Activated CD4-positive, alpha-beta T cell treated with anti-CD3 and anti-CD28 coated beads, Interleukin-2, amount 10 ng/mL, durations not matched to agents 24 days and 14 days (primary cell): ENCODE measurements around the gene PPP4R3A. TPM values are rescaled to one million over a fixed set of nuclear protein-coding genes. Genes with fewer than 3 reads are reported as not detected.
A peak's percentile ranks its signal among the peaks of the same experiment; 100 is the strongest.
"Not testable (repeated sequence)": the region's sequence is repeated elsewhere in the genome, so short reads cannot be mapped to it uniquely, and the experiment has no call there.

ENCODE experiments used
- DNase-seq: peaks from one replicate; pipeline ENCODE4 v3.0.0; 2022
- H3K27ac Mint-ChIP-seq: one replicate; pipeline ENCODE4 v1.8.0; 2022; ENCODE audit warnings: mild to moderate bottlenecking, mixed read lengths
- H3K27me3 Mint-ChIP-seq: one replicate; pipeline ENCODE4 v1.8.0; 2022; ENCODE audit warnings: mixed read lengths
- H3K36me3 Mint-ChIP-seq: one replicate; pipeline ENCODE4 v1.8.0; 2022; ENCODE audit warnings: low read depth, mild to moderate bottlenecking, mixed read lengths
- H3K4me1 Mint-ChIP-seq: one replicate; pipeline ENCODE4 v1.8.0; 2021; ENCODE audit warnings: mixed read lengths
- H3K4me3 Mint-ChIP-seq: one replicate; pipeline ENCODE4 v1.8.0; 2022; ENCODE audit warnings: mild to moderate bottlenecking, moderate library complexity, mixed read lengths
- H3K9me3 Mint-ChIP-seq: one replicate; pipeline ENCODE4 v1.8.0; 2021; ENCODE audit warnings: mixed read lengths
- intact Hi-C: fragments of 100-400 bp; cut with micrococcal nuclease; formaldehyde crosslinking; loops from one replicate; pipeline ENCODE4 v1.15.1; 2023
- total RNA-seq: library from RNA; stranded (reverse); gene quantifications from 2 replicates; pipeline ENCODE4 v1.2.3, GENCODE V29; 2022

The PPP4R3A gene
- 119 and 138 TPM in 2 replicates for total RNA-seq

DNA sequence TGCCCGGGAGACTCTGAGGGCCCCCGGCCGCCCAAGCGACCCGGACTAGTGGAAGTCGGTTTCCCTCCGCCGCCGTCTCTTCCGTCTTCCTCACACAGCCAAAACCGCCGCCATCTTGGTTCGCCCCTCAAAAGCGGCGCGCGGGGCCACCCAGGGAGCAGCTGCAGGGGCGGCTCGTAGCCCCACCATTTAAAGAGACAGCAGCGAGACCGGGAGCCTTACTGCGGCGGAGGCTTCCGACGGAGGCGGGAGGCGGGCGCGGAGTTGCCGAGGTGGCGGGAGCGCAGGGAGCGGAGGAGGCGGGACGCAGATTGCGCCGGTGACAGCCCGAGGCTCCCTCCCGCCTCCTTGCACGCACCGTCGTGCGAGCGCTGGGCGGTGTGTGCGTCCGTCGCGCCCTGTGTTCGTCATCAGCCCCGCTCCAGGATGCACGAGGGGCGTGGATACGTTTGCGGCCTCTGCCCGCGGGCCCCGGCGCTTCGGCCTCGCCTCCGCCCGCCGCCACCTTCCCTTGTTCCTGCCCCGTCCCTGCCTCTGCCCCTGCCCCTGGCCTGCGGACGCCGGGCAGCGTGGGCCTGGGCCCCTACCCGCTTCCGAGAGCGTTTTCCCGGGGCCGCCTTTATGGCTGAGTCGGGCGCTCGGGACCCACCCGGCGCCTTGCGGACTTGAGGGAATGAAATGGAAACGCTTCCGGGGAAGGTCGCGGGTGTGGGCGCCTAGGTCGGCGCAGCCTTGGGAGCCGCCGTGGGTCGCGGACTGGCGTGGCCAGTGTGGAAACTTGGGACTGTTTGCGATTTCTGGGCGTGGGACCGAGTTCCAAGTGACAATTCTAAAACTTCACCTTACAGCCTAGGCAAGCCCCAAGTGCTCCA lies at the start of gene PPP4R3A:
Gene PPP4R3A (minus strand): TSS at position 140 of the 872 bp plus-strand sequence. CDS start 663 bp downstream, outside the sequence.
- Mint-ChIP-seq H3K36me3 (peaks cover 31% of the 10 kb centered on the region), H3K27ac (peak within 1 kb of the TSS; percentile 100)

DNA sequence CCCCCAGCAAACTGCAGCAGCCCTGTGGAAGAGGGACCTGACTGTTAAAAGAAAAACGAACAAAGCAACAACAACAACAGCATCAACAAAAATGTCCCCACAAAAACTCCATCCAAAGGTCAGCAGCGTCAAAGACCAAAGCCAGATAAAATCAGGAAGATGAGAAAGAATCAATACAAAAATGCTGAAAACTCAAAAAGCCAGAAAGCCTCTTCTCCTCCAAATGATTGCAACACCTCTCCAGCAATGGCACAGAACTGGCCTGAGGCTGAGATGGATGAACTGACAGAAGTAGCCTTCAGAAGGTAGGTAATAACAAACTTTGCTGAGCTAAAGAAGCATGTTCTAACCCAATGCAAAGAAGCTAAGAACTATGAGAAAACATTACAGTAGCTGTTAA lies 45.4 kb upstream of the PPP4R3A start:
- Mint-ChIP-seq H3K4me3 (no peak overlapping the region), H3K36me3 (no peaks in the 10 kb centered on the region), H3K4me1 (no peaks in the 10 kb centered on the region), H3K9me3 (peaks cover 16% of the 10 kb centered on the region), H3K27me3 (peaks cover 21% of the 10 kb centered on the region), H3K27ac (no peak overlapping the region)
- no peak for DNase-seq
- intact Hi-C loops = no loop called here

More for the DNA sequence above, at the start of gene PPP4R3A:
- H3K27me3 Mint-ChIP-seq = peaks cover 3% of the 10 kb centered on the region
- H3K4me1 Mint-ChIP-seq = peaks cover 18% of the 10 kb centered on the region
- peak within 1 kb of the TSS; percentile 97 for H3K4me3 Mint-ChIP-seq
- intact Hi-C loops = loop anchor here (2.0 to 10.0 kb wide), 9 partner anchors 46 to 1128 kb away; partner anchors contain the start of genes CPSF2, NDUFB1, RPS6KA5 and TRIP11
- no peaks in the 10 kb centered on the region for H3K9me3 Mint-ChIP-seq
- DNase-seq = peak; percentile 97

DNA sequence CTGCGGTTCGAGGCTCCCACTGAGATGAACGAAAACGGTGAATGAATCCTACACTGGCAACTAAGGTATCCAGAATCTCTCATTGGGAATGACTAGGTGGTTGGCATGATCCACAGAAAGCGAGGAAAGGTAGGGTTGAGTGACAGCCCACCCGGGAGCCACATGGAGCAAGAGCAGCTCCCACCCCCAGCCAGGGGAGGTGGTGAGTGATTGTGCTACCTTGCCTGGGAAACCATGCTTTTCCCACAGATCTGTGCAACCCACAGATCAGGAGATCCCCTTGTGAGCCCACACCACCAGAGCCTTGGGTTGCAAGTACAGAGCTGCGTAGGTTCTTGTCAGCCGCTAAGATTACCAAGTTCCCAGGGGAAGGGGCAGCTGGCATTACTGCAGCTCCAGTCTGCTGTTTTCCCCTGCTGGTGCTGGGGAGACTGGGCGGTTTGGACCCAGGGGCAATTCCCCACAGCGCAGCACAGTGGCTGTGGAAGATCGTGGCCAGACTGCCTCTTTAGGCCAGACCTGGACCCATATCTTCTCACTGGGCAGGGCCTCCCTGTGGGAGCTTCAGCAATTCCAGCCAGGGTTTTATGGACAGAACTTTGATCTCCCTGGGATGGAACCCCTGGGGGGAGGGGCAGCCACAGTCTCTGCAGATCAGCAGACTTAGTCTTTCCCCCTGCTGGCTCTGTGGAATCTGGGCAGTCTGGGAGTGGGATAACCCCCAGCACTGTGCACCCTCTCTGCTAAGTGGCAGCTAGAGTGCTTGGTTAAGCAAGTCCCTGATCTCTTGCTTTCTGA lies 44.6 kb upstream of the PPP4R3A start:
- H3K27ac Mint-ChIP-seq = no peak overlapping the region
- no peak for DNase-seq
- no peaks in the 10 kb centered on the region for H3K4me1 Mint-ChIP-seq
- H3K27me3 Mint-ChIP-seq = peaks cover 15% of the 10 kb centered on the region
- H3K9me3 Mint-ChIP-seq = peaks cover 8% of the 10 kb centered on the region
- H3K36me3 Mint-ChIP-seq = no peaks in the 10 kb centered on the region
- no peak overlapping the region for H3K4me3 Mint-ChIP-seq
- intact Hi-C loops = no loop called here

DNA sequence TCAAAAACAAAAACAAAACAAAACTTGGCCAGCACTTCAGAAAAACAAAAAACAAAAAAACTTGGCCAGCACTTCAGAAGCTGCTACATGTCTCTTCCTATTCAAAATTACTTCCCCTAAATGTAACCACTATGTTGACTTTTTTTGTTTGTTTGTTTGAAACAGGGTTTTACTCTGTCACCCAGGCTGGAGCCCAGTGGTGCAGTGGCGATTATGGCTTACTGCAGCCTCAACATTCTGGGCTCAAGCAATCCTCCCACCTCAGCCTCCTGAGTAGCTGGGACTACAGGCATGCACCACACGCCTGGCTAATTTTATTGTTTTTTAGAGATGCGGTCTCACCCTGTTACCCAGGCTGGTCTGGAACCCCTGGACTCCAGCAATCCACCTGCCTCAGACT lies 38.0 kb upstream of the PPP4R3A start:
- H3K27ac Mint-ChIP-seq = no peak overlapping the region
- H3K27me3 Mint-ChIP-seq = peaks cover 9% of the 10 kb centered on the region
- no peaks in the 10 kb centered on the region for H3K36me3 Mint-ChIP-seq
- no peak for DNase-seq
- intact Hi-C loops = no loop called here
- H3K9me3 Mint-ChIP-seq = no peaks in the 10 kb centered on the region
- peaks cover 2% of the 10 kb centered on the region for H3K4me1 Mint-ChIP-seq
- H3K4me3 Mint-ChIP-seq = no peak overlapping the region

DNA sequence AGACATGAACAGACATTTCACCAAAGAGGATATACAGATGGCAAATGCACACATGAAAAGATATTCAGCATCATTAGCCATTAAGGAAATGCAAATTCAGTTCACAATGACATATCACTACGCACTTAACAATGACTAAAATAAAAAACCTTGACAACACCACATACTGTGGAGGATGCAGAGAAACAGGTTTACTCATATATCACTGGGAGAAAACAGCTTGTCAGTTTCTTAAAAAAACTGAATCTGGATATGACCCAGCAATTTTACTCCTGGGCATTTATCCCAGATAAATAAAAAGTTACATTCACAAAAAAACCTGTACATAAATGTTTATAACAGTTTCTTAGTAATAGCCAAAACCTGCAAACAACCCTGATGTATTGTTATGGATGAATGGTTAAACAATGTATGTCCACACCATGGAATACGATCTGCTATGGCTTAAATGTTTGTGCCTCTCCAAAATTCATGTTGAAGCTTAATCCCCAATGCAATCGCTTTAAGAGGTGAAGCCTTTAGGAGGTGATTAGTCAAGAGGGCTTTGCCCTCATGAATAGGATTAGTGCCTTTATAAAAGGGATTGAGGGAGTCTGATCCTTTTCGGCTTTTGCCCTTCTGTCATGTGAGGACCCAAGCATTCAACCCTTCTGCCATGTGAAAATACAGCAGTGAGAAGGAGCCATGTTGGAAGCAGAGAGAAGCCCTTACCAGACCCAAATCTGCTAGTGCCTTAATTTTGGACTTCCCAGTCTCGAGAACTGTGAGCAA lies 36.0 kb upstream of the PPP4R3A start:
- no peak overlapping the region for H3K27ac Mint-ChIP-seq
- peaks cover 14% of the 10 kb centered on the region for H3K9me3 Mint-ChIP-seq
- intact Hi-C loops = no loop called here
- H3K27me3 Mint-ChIP-seq = peaks cover 15% of the 10 kb centered on the region
- peaks cover 3% of the 10 kb centered on the region for H3K36me3 Mint-ChIP-seq
- DNase-seq = no peak
- peaks cover 2% of the 10 kb centered on the region for H3K4me1 Mint-ChIP-seq
- no peak overlapping the region for H3K4me3 Mint-ChIP-seq

DNA sequence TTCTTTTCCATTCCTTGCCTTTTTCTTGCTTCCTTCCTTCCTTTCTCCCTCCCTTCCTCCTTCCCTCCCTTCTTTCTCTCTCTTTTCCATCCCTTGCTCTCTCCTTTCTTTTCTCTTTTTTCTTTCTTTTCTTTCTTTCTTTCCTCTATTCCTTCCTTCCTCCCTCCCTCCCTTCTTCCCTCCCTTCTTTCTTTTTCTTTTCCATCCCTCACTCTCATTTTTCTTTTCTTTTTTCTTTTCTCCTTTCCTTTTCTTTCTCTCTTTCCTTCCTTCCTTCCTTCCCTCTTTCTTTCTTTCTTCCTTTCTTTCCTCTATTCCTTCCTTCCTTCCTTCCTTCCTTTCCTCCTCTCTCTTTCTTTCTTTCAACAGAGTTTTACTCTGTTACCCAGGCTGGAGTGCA lies 35.1 kb upstream of the PPP4R3A start:
- Mint-ChIP-seq H3K27ac (no peak overlapping the region), H3K9me3 (peaks cover 21% of the 10 kb centered on the region), H3K4me3 (no peak overlapping the region), H3K27me3 (peaks cover 17% of the 10 kb centered on the region), H3K4me1 (peaks cover 2% of the 10 kb centered on the region), H3K36me3 (peaks cover 3% of the 10 kb centered on the region)
- intact Hi-C loops = no loop called here
- no peak for DNase-seq

DNA sequence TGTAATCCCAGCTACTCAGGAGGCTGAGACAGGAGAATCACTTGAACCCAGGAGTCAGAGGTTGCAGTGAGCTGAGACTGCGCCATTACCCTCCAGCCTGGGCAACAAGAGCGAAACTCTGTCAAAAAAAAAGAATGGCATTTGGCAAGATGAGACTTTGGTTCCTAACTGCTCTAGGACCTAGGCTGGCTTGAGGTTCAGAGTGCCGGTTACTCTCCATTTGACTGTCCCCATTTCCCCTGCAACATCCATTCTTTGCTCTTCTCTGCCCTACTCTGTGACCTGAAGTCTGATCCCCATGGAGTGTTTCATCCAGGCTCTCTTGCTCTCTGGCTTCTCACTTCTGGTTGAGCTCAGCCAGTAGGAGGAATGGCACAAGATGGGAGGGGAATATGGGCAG lies 26.2 kb upstream of the PPP4R3A start:
- Mint-ChIP-seq H3K4me1 (no peaks in the 10 kb centered on the region), H3K4me3 (no peak overlapping the region), H3K27me3 (peaks cover 10% of the 10 kb centered on the region), H3K36me3 (no peaks in the 10 kb centered on the region), H3K9me3 (peaks cover 9% of the 10 kb centered on the region), H3K27ac (no peak overlapping the region)
- intact Hi-C loops = no loop called here
- DNase-seq = no peak

DNA sequence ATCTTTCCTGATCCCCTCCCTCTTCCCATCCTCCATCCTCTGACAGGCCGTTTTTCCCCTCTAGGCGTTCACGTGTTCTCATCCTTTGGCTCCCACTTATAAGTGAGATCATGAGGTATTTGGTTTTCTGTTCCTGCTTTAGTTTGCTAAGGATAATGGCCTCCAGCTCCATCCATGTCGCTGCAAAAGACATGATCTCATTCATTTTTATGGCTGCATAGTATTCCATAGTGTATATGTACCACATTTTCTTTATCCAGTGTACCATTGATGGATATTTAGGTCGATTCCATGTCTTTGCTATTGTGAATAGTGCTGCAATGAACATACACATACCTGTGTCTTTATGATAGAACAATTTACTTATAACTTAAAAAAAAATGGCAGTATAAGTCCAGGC lies 23.9 kb upstream of the PPP4R3A start:
- H3K27ac Mint-ChIP-seq, intact Hi-C loops, H3K4me3 Mint-ChIP-seq: not testable (repeated sequence)

DNA sequence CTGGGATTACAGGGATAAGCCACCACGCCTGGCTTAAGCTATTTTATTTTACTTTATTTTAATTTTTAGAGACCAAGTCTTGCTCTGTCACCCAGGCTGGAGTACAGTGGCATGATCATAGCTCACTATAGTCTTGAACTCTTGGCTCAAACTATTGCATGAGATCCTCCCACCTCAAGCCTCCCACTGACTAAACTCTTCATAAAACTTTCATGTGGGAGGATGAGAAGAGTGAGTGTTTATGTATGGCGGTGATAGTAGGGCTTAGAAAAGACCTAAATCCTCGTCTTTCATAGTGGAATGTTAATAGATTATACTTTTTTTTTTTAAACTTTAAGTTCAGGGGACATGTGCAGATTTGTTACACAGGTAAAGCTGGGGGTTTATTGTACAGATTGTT lies 23.5 kb upstream of the PPP4R3A start:
- no peak overlapping the region for H3K27ac Mint-ChIP-seq
- H3K27me3 Mint-ChIP-seq = peaks cover 6% of the 10 kb centered on the region
- intact Hi-C loops = no loop called here
- H3K4me3 Mint-ChIP-seq = no peak overlapping the region
- no peaks in the 10 kb centered on the region for H3K4me1 Mint-ChIP-seq
- DNase-seq = no peak
- no peaks in the 10 kb centered on the region for H3K36me3 Mint-ChIP-seq
- H3K9me3 Mint-ChIP-seq = no peaks in the 10 kb centered on the region

More for the DNA sequence above, 23.9 kb upstream of the PPP4R3A start:
- DNase-seq, H3K9me3 Mint-ChIP-seq, H3K4me1 Mint-ChIP-seq, H3K27me3 Mint-ChIP-seq, H3K36me3 Mint-ChIP-seq: not testable (repeated sequence)

DNA sequence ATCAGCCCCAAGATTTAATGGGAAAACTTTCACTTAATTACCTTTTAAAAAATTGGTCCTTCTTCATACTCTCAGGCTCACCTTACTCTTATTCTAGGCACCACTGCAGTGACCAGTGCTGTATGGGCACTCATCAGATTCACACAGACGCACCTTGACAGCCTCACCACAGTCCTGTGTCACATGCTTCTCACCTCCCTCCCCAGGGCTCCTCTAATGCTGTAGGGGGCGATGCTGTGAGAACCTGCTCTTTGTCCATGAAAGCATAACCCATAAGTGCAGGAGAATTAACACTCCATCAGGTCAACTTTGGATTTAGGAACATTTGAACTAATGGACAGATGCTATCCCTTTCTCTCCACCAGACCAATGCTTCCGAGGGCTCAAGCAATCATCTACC lies 13.9 kb upstream of the PPP4R3A start:
- H3K36me3 Mint-ChIP-seq = no peaks in the 10 kb centered on the region
- peaks cover 2% of the 10 kb centered on the region for H3K27me3 Mint-ChIP-seq
- no peak overlapping the region for H3K4me3 Mint-ChIP-seq
- no peaks in the 10 kb centered on the region for H3K4me1 Mint-ChIP-seq
- no peak overlapping the region for H3K27ac Mint-ChIP-seq
- no peak for DNase-seq
- no peaks in the 10 kb centered on the region for H3K9me3 Mint-ChIP-seq
- intact Hi-C loops = no loop called here

DNA sequence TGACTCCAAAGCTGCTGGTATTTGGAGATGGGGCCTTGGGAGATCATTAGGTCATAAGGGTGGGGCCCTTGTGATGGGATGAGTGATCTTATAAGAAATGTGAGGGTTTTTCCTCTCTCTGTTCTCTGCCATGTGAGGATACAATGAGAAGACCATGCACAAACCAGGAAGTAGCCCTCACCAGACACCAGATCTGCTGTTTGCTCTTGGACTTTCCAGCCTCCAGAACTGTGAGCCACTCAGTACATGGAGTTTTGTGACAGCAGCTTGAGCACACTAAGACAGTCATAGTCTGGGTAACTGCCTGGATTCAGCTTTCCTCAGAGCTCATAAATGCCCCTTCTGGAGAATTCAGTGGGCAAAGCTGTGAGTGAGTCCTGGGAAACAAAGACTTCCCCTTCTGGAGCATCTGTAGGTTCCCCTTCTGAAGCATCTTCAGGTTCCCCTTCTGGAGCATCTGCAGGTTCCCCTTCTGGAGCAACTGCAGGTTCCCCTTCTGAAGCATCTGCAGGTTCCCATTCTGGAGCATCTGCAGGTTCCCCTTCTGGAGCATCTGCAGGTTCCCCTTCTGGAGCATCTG lies 11.0 kb upstream of the PPP4R3A start:
- intact Hi-C loops = no loop called here
- DNase-seq = no peak
- H3K36me3 Mint-ChIP-seq = no peaks in the 10 kb centered on the region

DNA sequence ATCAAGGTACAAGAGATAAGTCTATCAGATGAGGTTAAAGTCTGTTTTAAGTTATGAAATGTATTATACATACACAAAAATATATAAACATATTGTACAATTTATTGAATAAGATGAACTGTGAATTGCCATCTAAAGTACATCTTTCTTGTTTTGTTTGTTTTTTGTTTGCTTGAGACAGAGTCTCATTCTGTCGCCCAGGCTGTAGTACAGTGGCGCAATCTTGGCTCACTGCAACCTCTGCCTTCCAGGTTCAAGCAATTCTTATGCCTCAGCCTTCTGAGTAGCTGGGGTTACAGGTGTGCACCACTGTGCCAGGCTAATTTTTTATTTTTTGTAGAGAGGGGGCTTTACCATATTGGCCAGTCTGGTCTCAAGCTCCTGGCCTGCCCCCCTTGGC lies 10.0 kb upstream of the PPP4R3A start:
- Mint-ChIP-seq H3K4me3 (no peak overlapping the region), H3K9me3 (no peaks in the 10 kb centered on the region), H3K27me3 (peaks cover 2% of the 10 kb centered on the region), H3K36me3 (no peaks in the 10 kb centered on the region), H3K4me1 (no peaks in the 10 kb centered on the region), H3K27ac (no peak overlapping the region)
- intact Hi-C loops = no loop called here
- DNase-seq = no peak

More for the DNA sequence above, 11.0 kb upstream of the PPP4R3A start:
- no peak overlapping the region for H3K27ac Mint-ChIP-seq
- H3K27me3 Mint-ChIP-seq = peaks cover 2% of the 10 kb centered on the region
- H3K4me3 Mint-ChIP-seq = no peak overlapping the region
- no peaks in the 10 kb centered on the region for H3K4me1 Mint-ChIP-seq
- H3K9me3 Mint-ChIP-seq = no peaks in the 10 kb centered on the region
